SH-SY5Y (cell line): ENCODE results near the gene GRPEL2.

Experiments used
- GATA2 ChIP-seq: IDR thresholded peaks from 2 replicates; pipeline ENCODE4 v1.6.1; 2011; ENCODE audit warnings: mild to moderate bottlenecking, low read depth, low read length
- GATA3 ChIP-seq: IDR thresholded peaks from 2 replicates; pipeline ENCODE4 v1.6.1; 2011; ENCODE audit warnings: low read depth, mild to moderate bottlenecking, low read length, moderate library complexity

GRPEL2 gene

DNA sequence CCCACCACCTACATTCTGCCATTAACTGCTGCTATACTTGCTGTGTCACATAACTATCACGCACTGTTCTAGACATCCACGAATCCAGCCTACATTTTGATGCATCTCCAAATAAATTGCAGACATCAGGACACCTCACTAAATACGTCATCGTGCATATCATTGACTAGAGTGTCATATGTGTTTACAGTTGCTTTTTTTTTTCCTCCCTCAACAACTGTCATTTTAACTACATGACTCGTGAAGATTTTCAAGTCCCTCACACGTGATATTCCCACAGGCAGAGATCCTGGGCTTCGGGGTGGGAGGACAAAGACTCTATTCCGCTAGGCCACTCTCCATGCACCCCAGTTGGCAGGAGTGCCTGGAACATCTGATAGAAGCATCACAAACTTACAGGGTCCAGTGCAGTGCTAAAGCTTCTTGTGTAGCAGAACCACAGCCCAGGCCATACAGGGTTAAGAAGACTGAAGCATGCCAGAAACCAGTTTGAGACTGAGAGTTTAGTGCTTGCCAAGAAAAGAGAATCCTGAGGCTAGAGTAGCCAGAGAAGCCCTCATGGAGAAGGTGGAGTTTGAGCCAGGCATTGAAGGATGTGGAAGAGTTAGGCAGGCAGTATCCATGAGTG lies 13.7 kb downstream of the GRPEL2 start:
- TF ChIP-seq GATA3 (no peak), GATA2 (no peak)

DNA sequence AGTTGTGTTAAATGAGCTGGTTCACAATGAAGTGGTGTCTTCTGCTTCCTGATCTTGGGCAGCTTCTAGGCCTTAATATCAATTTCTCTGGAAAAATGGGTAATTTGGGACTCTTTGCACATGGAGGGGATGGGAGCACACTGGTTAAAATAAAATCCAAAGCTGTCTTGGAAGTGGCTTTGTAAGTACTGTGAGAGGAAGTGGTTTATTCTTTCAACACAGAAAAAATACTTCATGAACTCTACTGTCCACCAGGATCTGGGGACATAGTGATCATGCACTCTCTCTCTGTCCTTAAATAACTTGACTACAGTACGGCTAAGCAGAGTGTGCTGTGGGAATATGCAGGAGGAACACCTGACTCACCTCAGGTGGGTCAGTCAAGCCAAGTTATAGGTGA lies 15.0 kb downstream of the GRPEL2 start:
- TF ChIP-seq GATA2 (no peak), GATA3 (no peak)

DNA sequence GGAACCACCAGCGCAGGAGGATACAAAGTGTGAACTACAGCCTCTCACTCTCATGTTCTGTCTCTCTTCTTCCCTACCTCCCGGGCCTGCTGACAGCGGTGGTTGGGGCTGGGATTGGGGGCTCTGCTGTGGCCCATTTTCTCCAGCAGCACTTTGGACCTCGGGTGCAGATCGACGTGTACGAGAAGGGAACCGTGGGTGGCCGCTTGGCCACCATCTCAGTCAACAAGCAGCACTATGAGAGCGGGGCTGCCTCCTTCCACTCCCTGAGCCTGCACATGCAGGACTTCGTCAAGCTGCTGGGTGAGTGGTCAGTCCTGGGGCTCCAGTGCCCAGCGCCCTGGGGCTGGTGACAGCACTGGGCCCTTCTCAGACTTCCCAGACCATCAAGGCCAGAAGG lies 17.2 kb downstream of the GRPEL2 start:
- TF ChIP-seq GATA3 = no peak
- no peak for TF ChIP-seq GATA2

DNA sequence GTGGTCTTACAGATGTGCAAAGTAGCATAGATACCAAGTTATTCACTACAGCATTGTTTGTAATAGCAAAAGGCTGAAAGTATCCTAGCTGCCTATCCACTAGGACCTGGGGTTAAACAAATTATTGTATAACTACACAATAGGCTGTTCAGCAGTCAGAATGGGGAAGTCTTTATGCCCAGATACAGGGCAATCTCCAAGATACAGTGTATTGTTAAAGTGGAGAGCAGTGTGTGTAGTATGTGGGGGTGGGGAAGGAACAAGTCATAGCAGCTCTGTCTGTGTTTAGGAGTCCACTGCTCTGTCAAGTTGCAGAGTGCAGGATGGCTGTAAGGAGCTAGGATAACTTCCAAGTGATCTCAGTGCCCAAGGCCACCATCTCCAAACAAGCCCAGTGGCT lies 18.1 kb downstream of the GRPEL2 start:
- TF ChIP-seq GATA2 (no peak), GATA3 (no peak)

DNA sequence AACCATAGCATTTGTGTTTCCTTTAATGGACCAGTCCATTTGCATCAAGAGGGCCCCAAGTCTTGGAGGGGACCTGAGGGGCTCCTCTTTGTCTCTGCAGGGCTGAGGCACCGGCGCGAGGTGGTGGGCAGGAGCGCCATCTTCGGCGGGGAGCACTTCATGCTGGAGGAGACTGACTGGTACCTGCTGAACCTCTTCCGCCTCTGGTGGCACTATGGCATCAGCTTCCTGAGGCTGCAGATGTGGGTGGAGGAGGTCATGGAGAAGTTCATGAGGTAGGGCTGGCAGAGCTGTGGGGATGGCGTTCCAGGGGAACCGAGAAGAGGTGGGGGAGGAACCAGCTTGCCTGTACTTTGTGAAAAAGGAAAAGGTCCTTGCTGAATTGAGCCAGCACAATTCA lies 18.6 kb downstream of the GRPEL2 start:
- TF ChIP-seq GATA2 = no peak
- TF ChIP-seq GATA3 = no peak

DNA sequence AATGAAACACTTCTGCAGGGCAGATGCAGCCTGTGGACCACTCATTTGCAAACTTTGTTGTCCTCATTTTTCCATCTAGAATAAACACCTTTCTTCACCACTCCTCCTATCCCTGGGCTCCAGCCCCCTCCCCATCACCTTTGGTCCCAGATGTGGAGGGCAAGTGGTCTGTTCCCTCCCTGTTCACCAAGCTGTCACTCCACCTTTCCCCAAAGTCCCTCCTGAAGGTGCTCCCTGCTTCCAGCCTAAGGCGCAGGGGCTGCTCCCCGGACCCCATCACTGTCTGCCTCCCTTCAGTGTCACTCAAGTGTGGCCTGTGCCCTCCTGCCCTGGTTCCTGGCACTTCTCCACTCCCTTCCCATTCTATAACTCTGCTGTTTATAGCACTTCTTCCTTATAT lies 19.4 kb downstream of the GRPEL2 start:
- TF ChIP-seq GATA3 = no peak
- TF ChIP-seq GATA2 = no peak

DNA sequence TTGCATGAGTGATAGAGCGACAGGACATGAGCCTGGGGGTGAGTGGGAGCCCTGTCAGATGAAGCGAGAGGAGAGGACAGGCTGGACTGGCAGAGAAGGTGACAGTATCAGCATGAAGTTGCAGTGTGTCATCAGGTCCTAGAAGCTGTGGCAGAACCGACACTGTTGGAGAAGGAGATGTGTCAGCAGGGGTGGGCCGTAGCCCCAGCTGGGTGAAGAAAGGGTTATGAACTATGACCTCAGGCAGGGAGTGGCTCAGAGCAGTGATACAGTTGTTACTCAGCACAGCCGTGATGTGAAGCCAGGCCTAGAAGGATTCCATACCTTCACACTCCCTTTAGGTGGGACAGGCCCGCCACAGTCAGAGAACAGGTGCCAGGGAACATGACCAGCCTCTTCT lies 20.1 kb downstream of the GRPEL2 start:
- TF ChIP-seq GATA3 = no peak
- TF ChIP-seq GATA2 = no peak

DNA sequence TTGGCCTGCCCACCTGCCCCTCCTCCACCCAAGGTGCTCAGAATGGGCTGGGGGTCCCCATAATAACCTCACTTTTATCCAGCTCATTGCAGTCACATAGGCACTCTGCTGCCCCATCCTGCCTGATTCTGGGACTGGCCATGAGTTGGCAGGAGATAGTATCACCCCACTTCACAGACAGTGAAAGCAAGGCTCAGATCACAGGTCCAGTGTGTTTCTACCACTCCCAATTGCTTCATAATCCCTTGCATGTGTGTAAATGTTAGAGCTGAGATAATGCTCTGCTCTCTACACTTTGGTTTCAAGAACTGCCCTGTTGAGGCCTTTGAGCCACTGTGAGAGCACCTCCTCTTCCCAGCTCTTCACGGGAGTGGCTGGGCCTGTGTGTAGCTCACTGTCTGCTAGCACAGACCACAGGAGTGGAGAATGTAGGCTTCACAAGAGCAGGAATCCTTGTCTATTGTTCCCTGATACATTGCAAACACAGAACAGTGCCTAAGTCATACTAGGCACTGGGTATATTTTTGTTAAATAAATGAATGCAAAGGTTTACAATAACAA lies 20.9 kb downstream of the GRPEL2 start:
- TF ChIP-seq GATA2 (no peak), GATA3 (no peak)

DNA sequence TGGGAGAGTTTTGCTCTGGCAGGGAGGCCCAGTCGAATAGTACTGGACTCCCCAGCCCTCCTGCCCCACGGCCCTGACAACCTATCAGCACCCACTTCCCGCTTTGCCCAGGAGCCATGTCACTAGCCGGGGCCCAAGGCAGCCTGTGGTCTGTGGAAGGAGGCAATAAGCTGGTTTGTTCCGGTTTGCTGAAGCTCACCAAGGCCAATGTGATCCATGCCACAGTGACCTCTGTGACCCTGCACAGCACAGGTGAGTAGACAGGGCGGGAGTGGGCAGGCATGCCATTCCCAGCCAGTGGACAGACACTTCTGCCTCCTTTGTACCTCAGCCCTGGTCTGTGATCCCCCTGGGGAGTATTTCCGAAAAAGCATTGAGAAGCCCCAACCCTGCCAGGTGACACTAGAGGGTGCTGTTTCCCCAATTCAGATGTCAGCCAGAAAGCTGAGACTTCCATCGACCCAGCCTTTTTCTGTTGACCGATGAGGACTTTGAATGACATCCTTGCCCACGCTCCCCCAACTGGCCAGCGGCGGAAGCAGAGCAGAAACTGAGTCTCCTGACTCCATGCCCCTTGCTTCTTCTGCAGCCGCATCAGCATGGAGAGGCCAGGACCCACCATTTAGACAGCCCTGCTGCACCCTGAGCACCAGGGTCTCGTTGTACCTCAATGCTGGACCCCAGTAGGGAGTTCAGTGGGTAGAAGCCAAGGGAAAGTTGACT lies 22.1 kb downstream of the GRPEL2 start:
- TF ChIP-seq GATA3 = no peak
- TF ChIP-seq GATA2 = no peak

DNA sequence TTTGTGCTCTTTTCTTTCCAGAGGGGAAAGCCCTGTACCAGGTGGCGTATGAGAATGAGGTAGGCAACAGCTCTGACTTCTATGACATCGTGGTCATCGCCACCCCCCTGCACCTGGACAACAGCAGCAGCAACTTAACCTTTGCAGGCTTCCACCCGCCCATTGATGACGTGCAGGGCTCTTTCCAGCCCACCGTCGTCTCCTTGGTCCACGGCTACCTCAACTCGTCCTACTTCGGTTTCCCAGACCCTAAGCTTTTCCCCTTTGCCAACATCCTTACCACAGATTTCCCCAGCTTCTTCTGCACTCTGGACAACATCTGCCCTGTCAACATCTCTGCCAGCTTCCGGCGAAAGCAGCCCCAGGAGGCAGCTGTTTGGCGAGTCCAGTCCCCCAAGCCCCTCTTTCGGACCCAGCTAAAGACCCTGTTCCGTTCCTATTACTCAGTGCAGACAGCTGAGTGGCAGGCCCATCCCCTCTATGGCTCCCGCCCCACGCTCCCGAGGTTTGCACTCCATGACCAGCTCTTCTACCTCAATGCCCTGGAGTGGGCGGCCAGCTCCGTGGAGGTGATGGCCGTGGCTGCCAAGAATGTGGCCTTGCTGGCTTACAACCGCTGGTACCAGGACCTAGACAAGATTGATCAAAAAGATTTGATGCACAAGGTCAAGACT lies 22.8 kb downstream of the GRPEL2 start:
- TF ChIP-seq GATA2 (no peak), GATA3 (no peak)

DNA sequence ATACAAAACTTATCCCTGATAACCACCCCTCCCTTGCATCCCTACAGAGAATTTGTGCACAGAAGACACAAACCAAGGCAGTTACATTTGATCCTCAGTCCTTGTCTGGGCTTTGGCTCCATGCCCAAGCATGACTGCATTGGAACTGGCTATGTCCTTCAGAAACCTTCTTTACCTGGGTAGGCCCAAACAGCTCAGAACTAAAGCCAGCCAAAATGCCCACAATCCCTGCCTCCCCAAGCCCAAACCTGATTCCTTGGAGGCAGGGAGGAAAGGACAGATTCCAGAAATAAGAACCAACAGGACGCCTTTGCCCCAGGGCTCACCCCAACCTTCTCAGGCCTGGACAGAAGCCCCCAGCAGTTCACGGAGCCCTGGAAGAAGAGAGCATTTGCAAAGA lies 25.6 kb downstream of the GRPEL2 start:
- no peak for TF ChIP-seq GATA2
- TF ChIP-seq GATA3 = no peak

DNA sequence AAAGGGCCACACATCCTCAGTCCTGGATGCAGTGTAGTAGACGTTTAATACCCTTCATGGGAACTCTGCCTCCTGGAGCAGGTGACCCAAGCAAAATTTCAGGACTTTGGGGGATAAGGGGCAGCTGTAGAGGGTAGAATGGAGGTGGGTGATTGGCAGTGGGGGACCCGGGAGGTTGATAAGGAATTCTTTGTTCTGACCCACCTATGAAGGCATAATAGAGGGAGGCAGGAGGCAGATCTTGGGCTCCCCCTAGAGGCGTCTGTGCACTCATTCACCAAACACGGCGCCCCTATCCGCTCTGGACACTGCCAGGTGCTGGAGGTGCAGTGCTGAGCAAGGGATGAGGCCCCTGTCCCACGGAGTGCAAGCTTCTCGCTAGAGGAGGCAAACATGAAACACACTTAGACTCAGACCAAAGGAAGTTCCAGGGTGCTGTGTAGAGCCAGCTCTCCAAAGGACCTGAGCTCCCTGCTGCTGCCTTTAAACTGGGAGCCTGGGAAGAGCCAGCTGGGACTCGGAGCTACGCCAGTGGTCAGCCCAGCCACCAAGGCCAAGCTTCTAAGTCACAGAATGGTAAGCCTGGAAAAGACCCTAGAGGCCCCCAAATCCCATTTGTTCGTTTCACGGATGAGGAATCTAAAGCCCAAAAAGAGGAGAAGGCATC lies 26.1 kb downstream of the GRPEL2 start:
- TF ChIP-seq GATA3 (no peak), GATA2 (no peak)

DNA sequence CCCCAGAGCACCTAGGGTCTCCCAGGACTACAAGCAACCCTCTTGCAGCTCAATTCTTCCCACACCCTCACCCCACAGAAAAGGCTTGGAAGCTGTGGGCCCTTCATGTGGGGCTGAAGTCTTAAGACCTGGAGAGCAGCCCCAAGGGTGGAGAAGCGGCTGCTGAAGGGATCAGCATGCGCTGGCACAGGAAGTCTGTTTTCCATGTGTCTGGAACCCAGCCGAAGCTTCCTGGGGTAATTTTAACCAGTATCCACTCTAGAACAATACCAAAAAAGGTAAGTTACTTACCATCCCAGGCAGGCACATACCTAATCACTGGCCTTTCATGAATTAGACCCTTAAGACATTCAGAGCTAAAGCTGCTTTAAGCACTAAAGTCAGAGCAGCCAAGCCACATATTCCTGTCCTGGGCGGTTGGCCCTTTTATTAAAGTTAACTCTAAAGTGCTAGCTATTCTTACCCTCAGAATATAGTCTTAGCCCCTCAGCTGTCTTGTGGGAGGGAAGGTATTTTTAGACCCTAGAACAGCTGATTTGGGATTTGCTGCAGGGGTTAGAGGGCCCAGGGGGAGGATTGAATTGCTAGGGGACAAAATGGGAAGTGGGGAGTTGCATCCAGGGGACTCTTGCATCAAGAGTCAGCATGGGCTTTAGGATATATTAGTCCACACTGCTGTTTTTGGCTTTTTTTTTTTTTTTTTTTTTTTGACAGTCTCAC lies 26.9 kb downstream of the GRPEL2 start:
- TF ChIP-seq GATA3 (no peak), GATA2 (no peak)
